Fibroblast of lung (primary cell): Measurements from ENCODE around the gene ELOVL5. TPM values are rescaled to one million over a fixed set of nuclear protein-coding genes. Genes with fewer than 3 reads are reported as not detected.

Experiments
- DNase-seq, 2 donors: peaks; one replicate each; pipeline versions ENCODE4 v3.0.0 to v3.0.0-alpha.2; 2010; ENCODE audit warnings: low read depth in 2 of 2
- H2AFZ ChIP-seq: 2 replicates; pipeline ENCODE4 v1.5.1; 2012; ENCODE audit warnings: low read length, control low read depth, inconsistent platforms
- H3K27ac ChIP-seq: 2 replicates; pipeline ENCODE4 v1.5.1; 2011; ENCODE audit warnings: low read length, control low read depth; ENCODE audit not compliant: insufficient read depth
- H3K27me3 ChIP-seq: 2 replicates; pipeline ENCODE4 v1.5.1; 2011; ENCODE audit warnings: mild to moderate bottlenecking, low read length; ENCODE audit not compliant: control insufficient read depth, insufficient read depth
- H3K36me3 ChIP-seq: 2 replicates; pipeline ENCODE4 v1.5.1; 2011; ENCODE audit warnings: low read length; ENCODE audit not compliant: control insufficient read depth, insufficient read depth
- H3K4me1 ChIP-seq: 2 replicates; pipeline ENCODE4 v1.5.1; 2011; ENCODE audit warnings: low read length; ENCODE audit not compliant: control insufficient read depth, insufficient read depth; ENCODE audit errors: extremely low read depth
- H3K4me2 ChIP-seq: 2 replicates; pipeline ENCODE4 v1.5.1; 2011; ENCODE audit warnings: low read length, control low read depth; ENCODE audit not compliant: insufficient read depth; ENCODE audit errors: extremely low read depth
- H3K4me3 ChIP-seq, 4 experiments: fragments of 200-600 bp in 1 of 4; sonication (generic) in 1 of 4; replicated peaks in 1 of 4; 2 replicates each; pipeline ENCODE4 v1.5.1; 2011 to 2016; ENCODE audit warnings: low read length in 4 of 4, low read depth in 3 of 4, mild to moderate bottlenecking in 3 of 4, control low read depth in 2 of 4, inconsistent platforms in 1 of 4, mixed read lengths in 1 of 4; ENCODE audit not compliant: insufficient read depth in 1 of 4; ENCODE audit errors: control extremely low read depth in 1 of 4
- H3K79me2 ChIP-seq: 2 replicates; pipeline ENCODE4 v1.5.1; 2012; ENCODE audit warnings: mild to moderate bottlenecking, low read length, inconsistent platforms; ENCODE audit not compliant: control insufficient read depth, insufficient read depth
- H3K9ac ChIP-seq: 2 replicates; pipeline ENCODE4 v1.5.1; 2011; ENCODE audit warnings: mild to moderate bottlenecking, low read length, control low read depth; ENCODE audit not compliant: insufficient read depth
- H3K9me3 ChIP-seq: 2 replicates; pipeline ENCODE4 v1.5.1; 2012; ENCODE audit warnings: low read depth, low read length; ENCODE audit not compliant: control insufficient read depth, insufficient read depth
- H4K20me1 ChIP-seq: 2 replicates; pipeline ENCODE4 v1.5.1; 2011; ENCODE audit warnings: low read length; ENCODE audit not compliant: control insufficient read depth, insufficient read depth; ENCODE audit errors: extremely low read depth
- CTCF ChIP-seq, 2 donors: IDR thresholded peaks in 1 of 2; conservative IDR thresholded peaks in 1 of 2; 1 replicate in 1 of 2; 2 replicates in 1 of 2; pipeline ENCODE4 v1.5.1; 2011 to 2012; ENCODE audit warnings: low read length in 2 of 2, control low read depth in 1 of 2, inconsistent platforms in 1 of 2, low read depth in 1 of 2, mild to moderate bottlenecking in 1 of 2
- EZH2 ChIP-seq: IDR thresholded peaks from 2 replicates; pipeline ENCODE4 v1.5.1; 2012; ENCODE audit warnings: low read length, control low read depth, mild to moderate bottlenecking; ENCODE audit errors: missing control alignments
- polyA plus RNA-seq, 2 donors: library from polyadenylated mRNA; depleted of rRNA in 1 of 2; stranded (reverse) in 1 of 2; unstranded in 1 of 2; fragments of >200 nt; gene quantifications; 2 replicates each; pipeline ENCODE4 v1.2.1, GENCODE V29; 2011 to 2012; ENCODE audit warnings: missing spikeins in 1 of 2
- total RNA-seq: library from RNA; depleted of rRNA; stranded (reverse); fragments of >200 nt; gene quantifications from 2 replicates; pipeline ENCODE4 v1.2.1, GENCODE V29; 2014

The ELOVL5 gene
- total and polyA plus RNA-seq, 2 donors (not counting 1 experiment from before 2014, with no cell fraction given), result 67.7 to 96.7 TPM

GRCh38 chr6:53302678-53303360, 45.9 kb downstream of the ELOVL5 start:
- Histone ChIP-seq H3K9ac (no peak overlapping the region), H2AFZ (no peak overlapping the region), H3K4me1 (peaks cover 5% of the 10 kb centered on the region), H3K79me2 (peaks cover 26% of the 10 kb centered on the region), H3K4me3 (peak overlapping the region in 2 of 4 experiments; percentile 15 to 47), H3K27me3 (no peaks in the 10 kb centered on the region), H3K36me3 (no peaks in the 10 kb centered on the region), H3K27ac (peak overlapping the region; percentile 4), H4K20me1 (no peaks in the 10 kb centered on the region), H3K4me2 (peak overlapping the region; percentile 82), H3K9me3 (no peaks in the 10 kb centered on the region)
- peak; percentile 58 to 97 for DNase-seq
- no peak for TF ChIP-seq CTCF (conservative IDR thresholded peaks at IDR 0.05 in 1 of 2, IDR thresholded peaks at IDR 0.05 in 1 of 2; ENCODE audit: low read depth in 1 of 2, low read length in 2 of 2)
- no peak for TF ChIP-seq EZH2

- TF ChIP-seq EZH2 (no peak), CTCF (conservative IDR thresholded peaks at IDR 0.05 in 1 of 2, IDR thresholded peaks at IDR 0.05 in 1 of 2; ENCODE audit: low read depth in 1 of 2, low read length in 2 of 2) (no peak)
- Histone ChIP-seq H3K9me3 (no peaks in the 10 kb centered on the region), H2AFZ (no peak overlapping the region), H3K27me3 (no peaks in the 10 kb centered on the region), H3K4me1 (peaks cover 3% of the 10 kb centered on the region), H4K20me1 (no peaks in the 10 kb centered on the region), H3K79me2 (peaks cover 30% of the 10 kb centered on the region), H3K27ac (peak overlapping the region; percentile 4), H3K4me2 (no peak overlapping the region), H3K9ac (no peak overlapping the region), H3K4me3 (no peak overlapping the region), H3K36me3 (no peaks in the 10 kb centered on the region)
- peak in 1 of 2 donors; percentile 35 for DNase-seq
Observed at GRCh38 chr6:53301801-53302537, 46.8 kb downstream of the ELOVL5 start.

- H3K4me1 ChIP-seq, result peaks cover 3% of the 10 kb centered on the region
- TF ChIP-seq EZH2 (no peak), CTCF (conservative IDR thresholded peaks at IDR 0.05 in 1 of 2, IDR thresholded peaks at IDR 0.05 in 1 of 2; ENCODE audit: low read depth in 1 of 2, low read length in 2 of 2) (no peak)
- no peak overlapping the region for H3K4me3 ChIP-seq
- H2AFZ ChIP-seq, result no peak overlapping the region
- H3K36me3 ChIP-seq, result no peaks in the 10 kb centered on the region
- H3K27me3 ChIP-seq, result no peaks in the 10 kb centered on the region
- DNase-seq, result peak in 1 of 2 donors; percentile 82
- H3K79me2 ChIP-seq, result peaks cover 35% of the 10 kb centered on the region
- H4K20me1 ChIP-seq, result no peaks in the 10 kb centered on the region
- H3K9me3 ChIP-seq, result no peaks in the 10 kb centered on the region
- H3K27ac ChIP-seq, result no peak overlapping the region
- H3K4me2 ChIP-seq, result no peak overlapping the region
- H3K9ac ChIP-seq, result no peak overlapping the region
Observed at GRCh38 chr6:53300656-53301551, 47.8 kb downstream of the ELOVL5 start.
